NCI-H2227 (cell line): Measurements from ENCODE around the gene MYL12B.
"Not testable (repeated sequence)": the region's sequence is repeated elsewhere in the genome, so short reads cannot be mapped to it uniquely, and the experiment has no call there.

ENCODE experiments used
- DNase-seq: peaks from one replicate; lab custom pipeline; 2025; ENCODE audit not compliant: unreplicated experiment; lab: John Stamatoyannopoulos, UW

The MYL12B gene

GRCh38 chr18:3260995-3261372, 949 bp upstream of the MYL12B start:
- DNase-seq: peak; percentile 24

GRCh38 chr18:3262234-3263131, 550 bp downstream of the MYL12B start:
- peak; percentile 27 for DNase-seq

GRCh38 chr18:3263132-3263700, 1.3 kb downstream of the MYL12B start:
- DNase-seq: no peak

- no peak for DNase-seq
Observed at GRCh38 chr18:3264362-3264761, 2.4 kb downstream of the MYL12B start.

GRCh38 chr18:3265564-3266033, 3.7 kb downstream of the MYL12B start:
- DNase-seq: no peak

- no peak for DNase-seq
Observed at GRCh38 chr18:3266062-3266608, 4.2 kb downstream of the MYL12B start.

GRCh38 chr18:3268306-3268705, 6.4 kb downstream of the MYL12B start:
- DNase-seq: no peak

- no peak for DNase-seq
Observed at GRCh38 chr18:3269241-3269913, 7.4 kb downstream of the MYL12B start.

- no peak for DNase-seq
Observed at GRCh38 chr18:3269914-3270299, 8.0 kb downstream of the MYL12B start.

- DNase-seq: no peak
Observed at GRCh38 chr18:3273042-3273441, 11.1 kb downstream of the MYL12B start.

- DNase-seq: not testable (repeated sequence)
Observed at GRCh38 chr18:3277643-3278213, 15.8 kb downstream of the MYL12B start.

- DNase-seq: no peak
Observed at GRCh38 chr18:3279201-3280185, 17.6 kb downstream of the MYL12B start.

GRCh38 chr18:3281456-3282400, 19.8 kb downstream of the MYL12B start:
- peak; percentile 87 for DNase-seq

- DNase-seq: no peak
Observed at GRCh38 chr18:3283253-3283863, 21.4 kb downstream of the MYL12B start.

- no peak for DNase-seq
Observed at GRCh38 chr18:3283908-3284307, 22.0 kb downstream of the MYL12B start.

- no peak for DNase-seq
Observed at GRCh38 chr18:3284501-3284900, 22.6 kb downstream of the MYL12B start.

GRCh38 chr18:3286159-3286558, 24.2 kb downstream of the MYL12B start:
- DNase-seq: no peak

- no peak for DNase-seq
Observed at GRCh38 chr18:3293196-3293951, 31.4 kb downstream of the MYL12B start.
